ENCODE data around the gene UPK1A.

Gene UPK1A

DNA sequence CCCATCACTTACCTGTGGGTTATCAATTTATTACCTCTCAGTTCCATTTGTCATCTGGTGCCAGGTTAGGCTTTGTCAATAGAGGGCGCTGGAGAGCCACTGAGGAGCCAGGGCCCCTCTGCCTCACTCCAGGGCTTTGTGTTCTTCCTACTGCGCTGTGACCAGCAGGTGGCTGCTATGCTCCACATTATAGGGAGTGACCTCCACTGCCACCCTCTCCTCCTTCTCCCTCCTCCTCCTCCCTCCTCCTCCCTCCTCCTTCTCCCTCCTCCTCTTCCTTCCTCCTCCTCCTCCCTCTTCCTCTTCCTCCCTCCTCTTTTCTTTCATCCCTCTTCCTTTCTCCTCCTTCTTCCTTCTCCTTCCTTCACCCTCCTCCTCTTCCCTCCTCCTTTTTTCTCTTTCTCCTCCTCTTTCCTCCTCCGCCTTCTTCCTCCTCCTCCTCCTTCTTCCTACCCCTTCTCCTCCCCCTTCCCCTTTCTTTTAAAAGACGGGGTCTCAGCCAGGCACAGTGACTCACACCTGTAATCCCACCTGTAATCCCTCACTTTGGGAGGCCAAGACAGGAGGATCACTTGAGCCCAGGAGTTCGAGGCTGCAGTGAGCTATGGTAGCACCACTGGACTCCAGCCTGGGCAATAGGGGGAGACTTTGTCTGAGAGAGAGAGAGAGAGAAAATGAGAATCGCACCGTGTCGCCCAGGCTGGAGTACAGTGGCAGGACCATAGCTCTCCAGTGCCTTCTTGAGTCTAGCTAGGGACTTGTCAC, 27.7 kb downstream of the UPK1A start:
- peak; percentile 86 for TF ChIP-seq CTCF (IDR thresholded peaks at IDR 0.05)
- no peaks in the 10 kb centered on the region for H3K9me3 ChIP-seq
- no peaks in the 10 kb centered on the region for H3K4me1 ChIP-seq (ENCODE audit: control insufficient read depth in 1 of 2, insufficient read depth in 1 of 2, low read depth in 1 of 2, low read length in 1 of 2)
- H3K4me3 ChIP-seq (ENCODE audit: low read depth in 1 of 2, low read length in 1 of 2): no peak overlapping the region
- H3K27ac ChIP-seq: no peak overlapping the region
- no peaks in the 10 kb centered on the region for H3K36me3 ChIP-seq
- H3K27me3 ChIP-seq: peaks cover 3% of the 10 kb centered on the region

DNA sequence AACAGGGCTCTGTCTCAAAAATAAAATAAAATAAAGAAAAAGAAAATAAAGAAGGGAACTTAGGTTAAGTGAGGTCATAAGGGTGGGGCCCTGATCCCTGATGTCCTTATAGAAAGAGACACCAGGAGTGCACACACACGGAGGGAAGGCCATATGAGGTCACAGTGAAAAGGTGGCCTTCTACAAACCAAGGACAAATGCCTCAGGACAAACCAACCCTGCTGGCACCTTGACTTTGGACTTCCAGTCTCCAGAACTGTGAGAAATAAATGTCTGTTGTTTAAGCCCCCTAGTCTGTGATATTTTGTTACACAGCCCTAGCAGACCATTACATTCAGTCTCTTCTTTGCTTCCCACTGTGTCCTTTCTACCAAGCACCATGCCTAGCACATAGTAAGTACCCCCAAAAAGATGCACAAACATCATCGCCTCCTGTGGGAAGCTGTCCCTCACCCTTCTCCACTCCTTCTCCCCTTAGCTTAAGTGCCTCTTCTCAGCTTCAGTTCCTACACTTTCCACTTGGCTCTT, 29.6 kb downstream of the UPK1A start:
- H3K4me3 ChIP-seq (ENCODE audit: low read depth in 1 of 2, low read length in 1 of 2): no peak overlapping the region
- H3K36me3 ChIP-seq: no peaks in the 10 kb centered on the region
- peaks cover 11% of the 10 kb centered on the region for H3K27me3 ChIP-seq
- H3K9me3 ChIP-seq: no peaks in the 10 kb centered on the region
- no peak for TF ChIP-seq CTCF (IDR thresholded peaks at IDR 0.05)
- H3K4me1 ChIP-seq (ENCODE audit: control insufficient read depth in 1 of 2, insufficient read depth in 1 of 2, low read depth in 1 of 2, low read length in 1 of 2): no peaks in the 10 kb centered on the region
- no peak overlapping the region for H3K27ac ChIP-seq

- H3K36me3 ChIP-seq: no peaks in the 10 kb centered on the region
- TF ChIP-seq CTCF (IDR thresholded peaks at IDR 0.05): no peak
- H3K4me1 ChIP-seq (ENCODE audit: control insufficient read depth in 1 of 2, insufficient read depth in 1 of 2, low read depth in 1 of 2, low read length in 1 of 2): peaks cover 1 to 3% of the 10 kb centered on the region in 2 experiments
- no peaks in the 10 kb centered on the region for H3K9me3 ChIP-seq
- H3K27me3 ChIP-seq: peaks cover 19% of the 10 kb centered on the region
- no peak overlapping the region for H3K27ac ChIP-seq
- H3K4me3 ChIP-seq (ENCODE audit: low read depth in 1 of 2, low read length in 1 of 2): no peak overlapping the region
Measured at GRCh38 chr19:35696835-35697234, 30.5 kb downstream of the UPK1A start.

DNA sequence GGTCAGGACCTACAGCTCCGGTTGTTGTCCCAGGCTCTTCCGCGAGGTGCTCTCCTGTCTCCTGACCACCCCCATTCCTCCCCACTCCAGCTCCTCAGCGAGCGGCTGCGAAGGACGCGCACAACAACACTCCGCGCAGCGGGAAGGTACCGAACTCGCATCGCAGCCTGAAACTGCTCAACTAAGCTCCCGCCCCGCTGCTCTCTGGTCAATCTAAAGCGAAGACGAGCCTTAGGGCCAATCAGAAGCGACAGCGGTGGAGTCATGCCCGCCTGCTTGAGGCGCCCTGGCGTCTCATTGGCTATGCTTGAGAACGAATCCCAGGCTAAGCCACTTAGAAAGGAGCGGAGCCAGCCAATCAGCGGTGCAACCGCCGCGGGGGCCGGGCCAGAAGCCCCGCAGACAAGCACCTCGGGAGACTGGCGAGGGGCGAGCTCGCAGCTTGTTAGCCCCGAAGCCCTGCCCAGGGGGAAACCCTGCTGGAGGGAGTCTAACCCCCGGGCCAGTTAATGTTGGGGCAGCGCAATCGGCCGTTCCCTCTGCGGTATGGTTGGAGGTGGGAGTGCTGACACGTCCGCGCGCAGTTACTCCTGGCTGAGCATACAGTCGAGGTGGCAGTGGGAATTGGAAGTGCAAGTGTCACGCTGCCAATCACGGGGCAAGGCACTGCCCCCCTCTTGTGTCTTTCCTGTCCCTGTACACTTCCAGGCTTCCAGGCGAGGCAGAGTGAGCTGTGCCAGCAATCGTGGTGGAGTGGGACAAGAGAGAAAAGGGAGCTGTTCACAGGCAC, 36.1 kb downstream of the UPK1A start:
- Histone ChIP-seq H3K4me3 (ENCODE audit: low read depth in 1 of 2, low read length in 1 of 2) (peak overlapping the region; percentile 58 to 64), H3K27ac (no peak overlapping the region), H3K9me3 (no peaks in the 10 kb centered on the region), H3K27me3 (peaks cover 62% of the 10 kb centered on the region), H3K36me3 (no peaks in the 10 kb centered on the region), H3K4me1 (ENCODE audit: control insufficient read depth in 1 of 2, insufficient read depth in 1 of 2, low read depth in 1 of 2, low read length in 1 of 2) (peaks cover 10 to 14% of the 10 kb centered on the region in 2 experiments)
- no peak for TF ChIP-seq CTCF (IDR thresholded peaks at IDR 0.05)

GRCh38 chr19:35703343-35703742, 37.0 kb downstream of the UPK1A start:
- Histone ChIP-seq H3K27ac (no peak overlapping the region), H3K27me3 (peaks cover 71% of the 10 kb centered on the region)

More at GRCh38 chr19:35703343-35703742, 37.0 kb downstream of the UPK1A start:
- no peak for TF ChIP-seq CTCF (IDR thresholded peaks at IDR 0.05)
- no peak overlapping the region for H3K4me3 ChIP-seq (ENCODE audit: low read depth in 1 of 2, low read length in 1 of 2)
- no peaks in the 10 kb centered on the region for H3K36me3 ChIP-seq
- peaks cover 10 to 14% of the 10 kb centered on the region in 2 experiments for H3K4me1 ChIP-seq (ENCODE audit: control insufficient read depth in 1 of 2, insufficient read depth in 1 of 2, low read depth in 1 of 2, low read length in 1 of 2)
- no peaks in the 10 kb centered on the region for H3K9me3 ChIP-seq

Data from neutrophil (primary cell).